Trophoblast cell (in vitro differentiated cells and primary cell): ENCODE measurements around the gene DNAJC8.

Experiments
- DNase-seq, 2 donors: peaks; one replicate each; pipeline ENCODE4 v3.0.0-alpha.2; 2016
- H2AFZ ChIP-seq: 2 replicates; pipeline ENCODE4 v1.6.1; 2013; ENCODE audit warnings: low read length, moderate library complexity, mild to moderate bottlenecking; ENCODE audit not compliant: insufficient read depth, poor library complexity
- H2AK5ac ChIP-seq: 2 replicates; pipeline ENCODE4 v1.6.1; 2013; ENCODE audit warnings: mild to moderate bottlenecking, low read length
- H2BK120ac ChIP-seq: 2 replicates; pipeline ENCODE4 v1.6.1; 2013; ENCODE audit warnings: low read length, mild to moderate bottlenecking, moderate library complexity; ENCODE audit not compliant: insufficient read depth, poor library complexity
- H2BK12ac ChIP-seq: 2 replicates; pipeline ENCODE4 v1.6.1; 2013; ENCODE audit warnings: mild to moderate bottlenecking, low read length, moderate library complexity
- H2BK5ac ChIP-seq: 2 replicates; pipeline ENCODE4 v1.6.1; 2013; ENCODE audit warnings: low read length, low read depth, moderate library complexity, mild to moderate bottlenecking; ENCODE audit not compliant: poor library complexity
- H3K14ac ChIP-seq: 2 replicates; pipeline ENCODE4 v1.6.1; 2013; ENCODE audit warnings: mild to moderate bottlenecking, low read length
- H3K18ac ChIP-seq: 2 replicates; pipeline ENCODE4 v1.6.1; 2013; ENCODE audit warnings: mild to moderate bottlenecking, low read length
- H3K23ac ChIP-seq: 2 replicates; pipeline ENCODE4 v1.6.1; 2013; ENCODE audit warnings: low read length
- H3K27ac ChIP-seq: 2 replicates; pipeline ENCODE4 v1.5.1; 2013; ENCODE audit warnings: low read depth, mild to moderate bottlenecking, inconsistent platforms, low read length, moderate library complexity
- H3K27me3 ChIP-seq: 2 replicates; pipeline ENCODE4 v1.6.1; 2013; ENCODE audit warnings: inconsistent platforms, mild to moderate bottlenecking, low read length, moderate library complexity; ENCODE audit not compliant: insufficient read depth
- H3K36me3 ChIP-seq, 2 experiments: 1 replicate in 1 of 2; 2 replicates in 1 of 2; pipeline ENCODE4 v1.6.1; 2013; ENCODE audit warnings: low read length in 2 of 2, mild to moderate bottlenecking in 2 of 2, moderate library complexity in 1 of 2; ENCODE audit not compliant: insufficient read depth in 2 of 2, control insufficient read depth in 1 of 2
- H3K4ac ChIP-seq: 2 replicates; pipeline ENCODE4 v1.6.1; 2013; ENCODE audit warnings: low read depth, mild to moderate bottlenecking, low read length, moderate library complexity
- H3K4me1 ChIP-seq, 2 experiments: 1 replicate in 1 of 2; 2 replicates in 1 of 2; pipeline ENCODE4 v1.6.1; 2013; ENCODE audit warnings: low read length in 2 of 2, mild to moderate bottlenecking in 2 of 2, moderate library complexity in 1 of 2; ENCODE audit not compliant: insufficient read depth in 2 of 2, control insufficient read depth in 1 of 2
- H3K4me2 ChIP-seq: 2 replicates; pipeline ENCODE4 v1.6.1; 2013; ENCODE audit warnings: inconsistent platforms, mild to moderate bottlenecking, low read length, moderate library complexity
- H3K4me3 ChIP-seq: 2 replicates; pipeline ENCODE4 v1.5.1; 2013; ENCODE audit warnings: mild to moderate bottlenecking, low read depth, low read length, inconsistent platforms
- H3K79me1 ChIP-seq: one replicate; pipeline ENCODE4 v1.6.1; 2013; ENCODE audit warnings: low read length
- H3K79me2 ChIP-seq: 2 replicates; pipeline ENCODE4 v1.6.1; 2013; ENCODE audit warnings: low read length, mild to moderate bottlenecking; ENCODE audit not compliant: control insufficient read depth, insufficient read depth, poor library complexity
- H3K9ac ChIP-seq: 2 replicates; pipeline ENCODE4 v1.6.1; 2013; ENCODE audit warnings: mild to moderate bottlenecking, low read length
- H3K9me3 ChIP-seq: 2 replicates; pipeline ENCODE4 v1.6.1; 2013; ENCODE audit warnings: low read depth, mild to moderate bottlenecking, control low read depth, inconsistent platforms, low read length; ENCODE audit not compliant: insufficient read depth
- H4K12ac ChIP-seq: 2 replicates; pipeline ENCODE4 v1.6.1; 2013; ENCODE audit warnings: low read depth, mild to moderate bottlenecking, low read length, moderate library complexity
- H4K8ac ChIP-seq: 2 replicates; pipeline ENCODE4 v1.6.1; 2013; ENCODE audit warnings: low read depth, mild to moderate bottlenecking, low read length, moderate library complexity
- H4K91ac ChIP-seq: one replicate; pipeline ENCODE4 v1.6.1; 2013; ENCODE audit warnings: low read depth, mild to moderate bottlenecking, low read length, moderate library complexity
- WGBS: extraction: QIAGEN DNeasy Blood & Tissue Kit; methylation state at CpG from one replicate; pipeline ENCODE4 v1.1.7; 2013; ENCODE audit warnings: missing lambda C conversion rate; ENCODE audit not compliant: insufficient read length, insufficient coverage; ENCODE audit errors: extremely low coverage; 5-methylcytosine and 5-hydroxymethylcytosine counted together

DNAJC8 gene

DNA sequence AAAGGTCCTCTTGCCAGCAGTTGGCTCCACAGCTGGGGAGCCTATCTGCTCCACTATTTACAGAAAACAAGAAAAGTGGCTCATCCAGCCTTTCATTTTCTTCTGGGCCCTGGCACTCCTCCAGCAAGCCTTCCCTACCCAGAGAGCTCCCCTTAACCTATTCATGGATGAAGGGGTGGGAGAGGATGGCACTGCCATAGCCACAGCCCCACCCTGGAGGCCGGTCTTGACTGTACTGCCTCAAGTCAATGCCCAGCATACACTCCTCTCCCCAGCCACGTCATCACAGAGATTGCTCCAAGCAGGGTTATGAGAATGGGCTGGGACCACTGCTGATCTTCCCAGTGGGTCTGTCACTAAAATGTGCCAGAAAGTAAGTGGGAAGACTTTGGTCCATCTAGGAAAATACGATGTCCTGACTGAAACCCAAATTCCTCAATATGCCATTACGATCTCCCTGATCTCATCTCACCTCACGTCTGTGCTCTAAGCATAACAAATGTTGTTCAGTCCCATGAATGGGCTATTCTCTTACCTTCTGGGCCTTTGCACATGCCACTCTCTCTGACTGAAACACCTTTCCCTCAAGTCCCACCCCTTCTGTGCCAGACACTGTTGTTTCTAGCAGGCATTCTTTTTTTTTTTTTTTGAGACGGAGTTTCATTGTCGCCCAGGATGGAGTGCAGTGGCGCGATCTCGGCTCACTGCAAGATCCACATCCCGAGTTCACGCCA, 35.0 kb downstream of the DNAJC8 start:
- H2BK12ac ChIP-seq, result no peak overlapping the region
- H3K4ac ChIP-seq, result no peak overlapping the region
- peaks cover 5 to 10% of the 10 kb centered on the region in 2 experiments for H3K4me1 ChIP-seq
- H3K23ac ChIP-seq, result no peak overlapping the region
- no peaks in the 10 kb centered on the region for H3K9me3 ChIP-seq
- H3K14ac ChIP-seq, result no peak overlapping the region
- no CpG with 5 or more reads among the region's 12 CpGs for WGBS
- H3K9ac ChIP-seq, result no peak overlapping the region
- no peak overlapping the region for H2BK5ac ChIP-seq
- H3K79me1 ChIP-seq, result no peaks in the 10 kb centered on the region
- no peak overlapping the region for H4K91ac ChIP-seq
- H4K12ac ChIP-seq, result no peak overlapping the region
- no peak overlapping the region for H3K18ac ChIP-seq
- H4K8ac ChIP-seq, result no peak overlapping the region
- no peak overlapping the region for H2BK120ac ChIP-seq
- H3K79me2 ChIP-seq, result no peaks in the 10 kb centered on the region
- DNase-seq, result no peak
- H3K27me3 ChIP-seq, result no peaks in the 10 kb centered on the region
- no peak overlapping the region for H3K4me2 ChIP-seq
- H2AFZ ChIP-seq, result no peak overlapping the region
- H3K4me3 ChIP-seq, result no peak overlapping the region
- H2AK5ac ChIP-seq, result no peak overlapping the region
- no peak overlapping the region for H3K27ac ChIP-seq
- peaks cover 16 to 33% of the 10 kb centered on the region in 2 experiments for H3K36me3 ChIP-seq

DNA sequence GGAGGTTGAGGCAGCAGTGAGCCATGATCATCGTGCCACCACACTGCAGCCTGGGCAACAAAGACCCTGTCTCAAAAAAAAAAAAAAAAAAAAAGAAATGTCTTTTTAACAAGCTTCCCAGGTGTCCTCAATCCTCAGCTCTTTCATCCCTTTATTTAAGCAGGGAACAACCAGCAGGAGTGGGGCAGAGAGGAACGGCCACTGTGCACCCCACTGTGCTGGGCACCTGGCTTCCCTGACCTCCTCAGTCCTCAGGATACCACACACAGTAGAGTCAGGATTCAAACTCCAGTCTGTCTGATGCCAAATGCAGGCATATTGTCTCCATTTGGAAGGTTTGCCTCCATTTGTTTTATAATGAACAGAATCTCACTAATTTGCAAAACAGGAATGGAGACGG, 36.5 kb downstream of the DNAJC8 start:
- no peak overlapping the region for H2AFZ ChIP-seq
- no peaks in the 10 kb centered on the region for H3K79me2 ChIP-seq
- no peaks in the 10 kb centered on the region for H3K9me3 ChIP-seq
- H3K27me3 ChIP-seq, result no peaks in the 10 kb centered on the region
- peaks cover 12 to 27% of the 10 kb centered on the region in 2 experiments for H3K36me3 ChIP-seq
- no CpG with 5 or more reads among the region's 3 CpGs for WGBS
- H3K27ac ChIP-seq, result no peak overlapping the region
- peaks cover 5 to 10% of the 10 kb centered on the region in 2 experiments for H3K4me1 ChIP-seq
- no peak overlapping the region for H4K91ac ChIP-seq
- H4K8ac ChIP-seq, result no peak overlapping the region
- H3K79me1 ChIP-seq, result no peaks in the 10 kb centered on the region
- H3K4me3 ChIP-seq, result no peak overlapping the region
- no peak overlapping the region for H2BK5ac ChIP-seq
- H4K12ac ChIP-seq, result no peak overlapping the region
- DNase-seq, result no peak
- no peak overlapping the region for H2AK5ac ChIP-seq
- no peak overlapping the region for H3K9ac ChIP-seq
- no peak overlapping the region for H3K4ac ChIP-seq
- H3K18ac ChIP-seq, result no peak overlapping the region
- H2BK12ac ChIP-seq, result no peak overlapping the region
- H3K4me2 ChIP-seq, result no peak overlapping the region
- no peak overlapping the region for H3K14ac ChIP-seq
- H3K23ac ChIP-seq, result no peak overlapping the region
- H2BK120ac ChIP-seq, result no peak overlapping the region

DNA sequence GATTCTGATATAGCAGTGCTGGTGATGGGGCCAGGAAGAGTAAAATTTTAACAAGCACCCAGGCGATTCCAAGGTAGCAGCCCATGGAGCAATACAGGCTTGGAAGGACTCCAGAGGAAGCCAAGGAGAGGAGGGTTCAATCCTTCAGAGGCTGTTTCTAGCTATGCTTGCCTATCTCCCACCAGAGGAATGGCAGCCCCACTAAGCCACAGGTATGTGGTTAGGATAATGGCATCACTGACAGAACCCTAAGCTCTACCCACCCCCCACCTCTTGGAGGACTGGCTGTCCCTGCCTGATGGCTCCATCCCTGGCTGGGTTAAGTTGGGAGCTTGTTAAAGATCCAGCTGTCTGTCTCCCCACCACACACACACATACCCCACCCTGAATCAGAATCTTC, 37.0 kb downstream of the DNAJC8 start:
- no peak for DNase-seq
- no peak overlapping the region for H3K4me2 ChIP-seq
- peaks cover 9 to 22% of the 10 kb centered on the region in 2 experiments for H3K36me3 ChIP-seq
- no peak overlapping the region for H2BK5ac ChIP-seq
- no peaks in the 10 kb centered on the region for H3K79me2 ChIP-seq
- no peak overlapping the region for H4K91ac ChIP-seq
- no peaks in the 10 kb centered on the region for H3K27me3 ChIP-seq
- no peak overlapping the region for H4K12ac ChIP-seq
- H3K23ac ChIP-seq, result no peak overlapping the region
- H3K79me1 ChIP-seq, result no peaks in the 10 kb centered on the region
- no peak overlapping the region for H3K14ac ChIP-seq
- H2AK5ac ChIP-seq, result no peak overlapping the region
- no peak overlapping the region for H3K9ac ChIP-seq
- H2BK120ac ChIP-seq, result no peak overlapping the region
- no peak overlapping the region for H4K8ac ChIP-seq
- no peak overlapping the region for H3K4me3 ChIP-seq
- WGBS, result no CpG with 5 or more reads among the region's 1 CpG
- no peaks in the 10 kb centered on the region for H3K9me3 ChIP-seq
- H2BK12ac ChIP-seq, result no peak overlapping the region
- no peak overlapping the region for H2AFZ ChIP-seq
- peaks cover 5 to 10% of the 10 kb centered on the region in 2 experiments for H3K4me1 ChIP-seq
- no peak overlapping the region for H3K27ac ChIP-seq
- H3K18ac ChIP-seq, result no peak overlapping the region
- H3K4ac ChIP-seq, result no peak overlapping the region

- Histone ChIP-seq H2AFZ (no peak overlapping the region), H3K4me3 (no peak overlapping the region), H3K36me3 (peaks cover 2 to 9% of the 10 kb centered on the region in 2 experiments), H4K91ac (no peak overlapping the region), H4K8ac (no peak overlapping the region), H3K4me2 (no peak overlapping the region), H3K23ac (no peak overlapping the region), H3K9me3 (no peaks in the 10 kb centered on the region), H2BK5ac (no peak overlapping the region), H4K12ac (no peak overlapping the region), H3K18ac (no peak overlapping the region), H3K79me2 (no peaks in the 10 kb centered on the region), H3K4ac (no peak overlapping the region), H3K9ac (no peak overlapping the region), H3K27me3 (no peaks in the 10 kb centered on the region), H2BK120ac (no peak overlapping the region), H3K4me1 (peaks cover 5 to 10% of the 10 kb centered on the region in 2 experiments), H2BK12ac (no peak overlapping the region), H3K27ac (no peak overlapping the region), H3K79me1 (no peaks in the 10 kb centered on the region), H2AK5ac (no peak overlapping the region), H3K14ac (no peak overlapping the region)
- no peak for DNase-seq
- no CpG with 5 or more reads among the region's 8 CpGs for WGBS
Measured at GRCh38 chr1:28194326-28195035, 38.3 kb downstream of the DNAJC8 start.
